Retinal pigment epithelial cell (primary cell): ENCODE results near the gene GM2A.

ENCODE experiments used
- DNase-seq: peaks from one replicate; pipeline ENCODE4 v3.0.0-alpha.2; 2010; ENCODE audit warnings: low read depth
- H3K4me3 ChIP-seq: 2 replicates; pipeline ENCODE4 v1.5.1; 2011; ENCODE audit warnings: mild to moderate bottlenecking, low read length, control low read depth, moderate library complexity
- CTCF ChIP-seq: conservative IDR thresholded peaks from 2 replicates; pipeline ENCODE4 v1.5.1; 2011; ENCODE audit warnings: low read depth, low read length, control low read depth, inconsistent platforms

Gene GM2A

GRCh38 chr5:151252762-151253604 is at the start of gene GM2A:
TSS of gene GM2A (plus strand) at chr5:151253185. CDS start at chr5:151253217, 32 bp downstream.
- H3K4me3 ChIP-seq, result peak within 1 kb of the TSS; percentile 84
- no peak for TF ChIP-seq CTCF
- peak; percentile 96 for DNase-seq

- no peak overlapping the region for H3K4me3 ChIP-seq
- no peak for DNase-seq
- TF ChIP-seq CTCF, result no peak
Measured at GRCh38 chr5:151204051-151204450, 48.9 kb upstream of the GM2A start.

- DNase-seq, result no peak
- TF ChIP-seq CTCF, result no peak
Measured at GRCh38 chr5:151205411-151205810, 47.6 kb upstream of the GM2A start.

GRCh38 chr5:151208481-151208914 is 44.5 kb upstream of the GM2A start:
- no peak for DNase-seq
- no peak overlapping the region for H3K4me3 ChIP-seq
- no peak for TF ChIP-seq CTCF

More at GRCh38 chr5:151205411-151205810, 47.6 kb upstream of the GM2A start:
- H3K4me3 ChIP-seq, result no peak overlapping the region

GRCh38 chr5:151212406-151212798 is 40.6 kb upstream of the GM2A start:
- DNase-seq, result no peak
- TF ChIP-seq CTCF, result no peak
- no peak overlapping the region for H3K4me3 ChIP-seq

GRCh38 chr5:151213803-151214613 is 39.0 kb upstream of the GM2A start:
- TF ChIP-seq CTCF, result no peak
- DNase-seq, result no peak
- H3K4me3 ChIP-seq, result no peak overlapping the region
